22Rv1 (cell line): ENCODE results near the gene USP34.
"Not testable (repeated sequence)": the region's sequence is repeated elsewhere in the genome, so short reads cannot be mapped to it uniquely, and the experiment has no call there.

ENCODE experiments used
- H3K27ac ChIP-seq: fragments of 450-650 bp; 2 replicates; pipeline ENCODE4 v1.5.1; 2017
- ZFX ChIP-seq: fragments of 450-650 bp; IDR thresholded peaks from 2 replicates; pipeline ENCODE4 v1.6.1; 2017; ENCODE audit warnings: antibody characterized with exemption, borderline replicate concordance
- TF ChIP-seq, protein P1 (sequence below): fragments of 450-650 bp; IDR thresholded peaks from 2 replicates; pipeline ENCODE4 v1.5.1; 2017; ENCODE audit warnings: mild to moderate bottlenecking

USP34 gene

DNA sequence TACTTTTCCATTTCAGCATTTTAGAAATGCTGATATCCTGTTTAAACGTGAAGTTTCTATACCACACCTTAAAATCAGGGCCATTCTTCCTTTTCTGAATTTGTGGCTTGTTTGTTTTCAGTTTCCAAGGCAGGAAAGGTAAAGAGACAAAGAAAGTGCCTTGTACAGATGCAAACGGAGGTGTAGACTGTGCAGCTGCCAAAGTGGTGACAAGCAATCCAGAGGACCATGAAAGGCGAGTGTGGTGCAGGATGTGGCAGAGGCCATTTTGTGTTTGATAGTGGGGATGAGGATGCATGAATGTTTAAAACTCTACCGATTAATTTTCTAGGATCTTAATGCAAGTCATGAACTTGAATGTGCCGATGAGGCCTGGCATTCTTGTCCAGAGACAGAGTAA, 308.2 kb downstream of the USP34 start:
- no peak for TF ChIP-seq ZFX
- TF ChIP-seq, protein P1, sequence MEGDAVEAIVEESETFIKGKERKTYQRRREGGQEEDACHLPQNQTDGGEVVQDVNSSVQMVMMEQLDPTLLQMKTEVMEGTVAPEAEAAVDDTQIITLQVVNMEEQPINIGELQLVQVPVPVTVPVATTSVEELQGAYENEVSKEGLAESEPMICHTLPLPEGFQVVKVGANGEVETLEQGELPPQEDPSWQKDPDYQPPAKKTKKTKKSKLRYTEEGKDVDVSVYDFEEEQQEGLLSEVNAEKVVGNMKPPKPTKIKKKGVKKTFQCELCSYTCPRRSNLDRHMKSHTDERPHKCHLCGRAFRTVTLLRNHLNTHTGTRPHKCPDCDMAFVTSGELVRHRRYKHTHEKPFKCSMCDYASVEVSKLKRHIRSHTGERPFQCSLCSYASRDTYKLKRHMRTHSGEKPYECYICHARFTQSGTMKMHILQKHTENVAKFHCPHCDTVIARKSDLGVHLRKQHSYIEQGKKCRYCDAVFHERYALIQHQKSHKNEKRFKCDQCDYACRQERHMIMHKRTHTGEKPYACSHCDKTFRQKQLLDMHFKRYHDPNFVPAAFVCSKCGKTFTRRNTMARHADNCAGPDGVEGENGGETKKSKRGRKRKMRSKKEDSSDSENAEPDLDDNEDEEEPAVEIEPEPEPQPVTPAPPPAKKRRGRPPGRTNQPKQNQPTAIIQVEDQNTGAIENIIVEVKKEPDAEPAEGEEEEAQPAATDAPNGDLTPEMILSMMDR: no peak
- H3K27ac ChIP-seq: no peak overlapping the region

DNA sequence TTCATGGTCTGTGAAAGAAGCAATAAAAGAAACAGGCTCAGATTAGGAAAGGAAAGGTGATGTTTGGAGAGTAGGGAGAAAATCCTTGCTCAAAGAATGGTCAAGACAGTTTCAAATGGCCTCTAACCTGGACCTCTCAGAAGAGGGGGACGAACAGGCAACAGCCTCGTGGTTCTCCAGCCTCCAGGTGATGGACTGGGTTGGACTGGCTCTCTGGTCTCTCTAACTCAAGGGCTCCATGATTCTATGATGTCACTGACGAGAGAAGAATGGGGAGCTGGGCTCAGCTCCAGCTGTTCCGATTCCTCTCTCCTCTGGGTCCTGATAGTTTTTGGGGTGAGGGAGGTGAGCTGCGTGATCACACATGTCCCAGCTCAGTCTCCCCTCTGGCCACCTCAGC, 309.0 kb downstream of the USP34 start, which contains the start of gene C2orf74:
Gene C2orf74, plus strand, starts transcription at position 301 of the 400 bp plus-strand sequence. CDS start 327 bp downstream, outside the sequence.
- H3K27ac ChIP-seq: no peak within 1 kb of the TSS
- TF ChIP-seq, protein P1: no peak
- TF ChIP-seq ZFX: no peak

DNA sequence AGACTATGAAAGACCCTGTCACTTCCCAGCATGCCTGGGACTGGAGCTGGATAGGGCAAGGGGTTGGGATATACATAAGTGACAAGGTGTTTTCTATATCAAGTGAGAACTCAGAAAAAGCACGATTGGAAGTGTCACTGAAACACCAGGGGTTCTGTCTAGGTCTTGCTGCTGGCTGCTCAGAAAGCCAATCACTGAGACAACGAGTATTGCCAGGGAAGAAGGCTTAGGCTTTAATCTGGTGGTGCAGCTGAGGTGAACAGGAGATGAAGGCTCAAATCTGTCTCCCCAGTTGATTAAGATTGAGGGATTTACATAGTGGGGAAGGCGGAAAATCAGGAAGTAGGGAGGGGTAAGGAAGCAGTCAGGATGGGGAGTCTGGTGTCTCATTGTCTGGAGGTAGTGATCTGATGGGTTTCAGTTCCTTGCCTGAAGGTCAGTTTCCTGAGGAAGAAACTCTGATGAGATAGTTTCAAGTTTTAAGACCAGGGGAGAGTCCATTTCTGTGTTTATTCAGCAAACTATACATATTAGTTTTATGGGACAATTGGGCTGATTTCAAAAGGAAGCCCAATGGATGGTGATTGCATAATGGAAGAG, 312.4 kb downstream of the USP34 start:
- no peak overlapping the region for H3K27ac ChIP-seq
- TF ChIP-seq, protein P1: no peak
- no peak for TF ChIP-seq ZFX

- no peak overlapping the region for H3K27ac ChIP-seq
- TF ChIP-seq, protein P1: no peak
- TF ChIP-seq ZFX: no peak
Measured at GRCh38 chr2:61157371-61158003, 313.4 kb downstream of the USP34 start.

GRCh38 chr2:61151436-61151835, 319.5 kb downstream of the USP34 start:
- TF ChIP-seq, protein P1: no peak
- TF ChIP-seq ZFX: no peak
- H3K27ac ChIP-seq: no peak overlapping the region

- TF ChIP-seq, protein P1: no peak
- no peak for TF ChIP-seq ZFX
- H3K27ac ChIP-seq: no peak overlapping the region
Measured at GRCh38 chr2:61149074-61149473, 321.8 kb downstream of the USP34 start.

DNA sequence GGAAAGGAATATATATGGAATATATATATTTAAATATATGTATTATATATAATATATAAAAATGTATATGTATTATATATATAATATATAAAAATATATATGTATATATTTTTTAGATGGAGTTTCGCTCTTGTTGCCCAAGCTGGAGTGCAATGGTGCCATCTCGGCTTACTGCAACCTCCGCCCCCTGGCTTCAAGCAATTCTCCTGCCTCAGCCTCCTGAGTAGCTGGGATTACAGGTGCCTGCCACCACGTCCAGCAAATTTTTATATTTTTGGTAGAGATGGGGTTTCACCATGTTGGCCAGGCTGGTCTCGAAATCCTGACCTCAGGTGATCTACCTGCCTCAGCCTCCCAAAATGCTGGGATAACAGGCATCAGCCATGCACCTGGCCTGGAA, 322.8 kb downstream of the USP34 start:
- H3K27ac ChIP-seq: not testable (repeated sequence)
